HepG2 (cell line): ENCODE data around the gene GUSB. TPM values are rescaled to one million over a fixed set of nuclear protein-coding genes. Genes with fewer than 3 reads are reported as not detected.

ENCODE experiments used
- ATAC-seq: fragments of 200-7000 bp; cut with Tn5 transposase; 3 replicates; pipeline ENCODE4 v1.9.1; 2020; ENCODE audit warnings: mild to moderate bottlenecking, moderate library complexity
- BruUV-seq: library from RNA; stranded (reverse); fragments of 400-500 nt; replicated peaks from 2 replicates; lab custom pipeline; 2021; lab: Mats Ljungman, UMichigan
- CTCF ChIA-PET: fragments of 300-600 bp; formaldehyde crosslinking; extraction: SDS; loops from one replicate; lab custom pipeline; 2021; ENCODE audit warnings: low total read pairs, inconsistent platforms, low intra/inter-chr PET ratio; lab: Yijun Ruan, JAX
- POLR2A ChIA-PET: fragments of 350-600 bp; sonication (Branson Sonifier 250); formaldehyde crosslinking; loops from one replicate; lab custom pipeline; 2020; ENCODE audit warnings: antibody characterized with exemption, inconsistent platforms; lab: Yijun Ruan, JAX
- DNase-seq: peaks from one replicate; pipeline ENCODE4 v3.0.0-alpha.2; 2015; ENCODE audit warnings: low spot score
- FAIRE-seq: peaks from 3 replicates; lab custom pipeline; 2011; peaks lifted over from hg19 to GRCh38; lab: Jason Lieb, UNC
- H2AFZ ChIP-seq: one replicate; pipeline ENCODE4 v1.6.1; 2011; ENCODE audit warnings: low read length, inconsistent platforms
- H3K27ac ChIP-seq: fragments of 300-600 bp; 3 replicates; pipeline ENCODE4 v1.8.0; 2011; ENCODE audit warnings: mixed run types, mild to moderate bottlenecking, mixed read lengths, low read length, inconsistent platforms; ENCODE audit not compliant: insufficient read depth; ENCODE audit errors: extremely low read length
- H3K27me3 ChIP-seq, 2 experiments: fragments of 200-600 bp in 1 of 2; 2 replicates in 1 of 2; 3 replicates in 1 of 2; pipeline versions ENCODE4 v1.6.0 to v1.8.0; 2011; ENCODE audit warnings: low read length in 2 of 2, mild to moderate bottlenecking in 2 of 2, moderate library complexity in 2 of 2, inconsistent platforms in 1 of 2; ENCODE audit not compliant: insufficient read depth in 2 of 2, control insufficient read depth in 1 of 2
- H3K36me3 ChIP-seq, 2 experiments: fragments of 200-600 bp in 1 of 2; replicated peaks in 1 of 2; 2 replicates in 1 of 2; 3 replicates in 1 of 2; pipeline versions ENCODE4 v1.5.1 to v1.8.0; 2011; ENCODE audit warnings: low read length in 2 of 2, inconsistent platforms in 1 of 2; ENCODE audit not compliant: insufficient read depth in 2 of 2, control insufficient read depth in 1 of 2
- H3K4me1 ChIP-seq: 2 replicates; pipeline ENCODE4 v1.5.1; 2012; ENCODE audit warnings: low read length, inconsistent platforms; ENCODE audit not compliant: insufficient read depth
- H3K4me2 ChIP-seq: 2 replicates; pipeline ENCODE4 v1.6.0; 2011; ENCODE audit warnings: low read depth, low read length, inconsistent platforms
- H3K4me3 ChIP-seq, 3 experiments: fragments of 200-600 bp in 1 of 3; sonication (generic), shearing (Covaris generic) in 1 of 3; replicated peaks in 1 of 3; 2 replicates each; pipeline ENCODE4 v1.5.1; 2011 to 2016; ENCODE audit warnings: low read length in 3 of 3, inconsistent platforms in 2 of 3, low read depth in 2 of 3, mild to moderate bottlenecking in 2 of 3, control low read depth in 1 of 3, mixed read lengths in 1 of 3; ENCODE audit not compliant: insufficient read depth in 1 of 3
- H3K79me2 ChIP-seq: one replicate; pipeline ENCODE4 v1.6.1; 2011; ENCODE audit warnings: low read length, inconsistent platforms; ENCODE audit not compliant: insufficient read depth
- H3K9ac ChIP-seq: 2 replicates; pipeline ENCODE4 v1.6.0; 2011; ENCODE audit warnings: mild to moderate bottlenecking, low read depth, low read length, inconsistent platforms; ENCODE audit not compliant: insufficient read depth
- H3K9me3 ChIP-seq: 2 replicates; pipeline ENCODE4 v1.5.1; 2012; ENCODE audit warnings: mild to moderate bottlenecking, low read length
- H4K20me1 ChIP-seq: 2 replicates; pipeline ENCODE4 v1.6.0; 2011; ENCODE audit warnings: inconsistent platforms, mild to moderate bottlenecking, low read length, moderate library complexity; ENCODE audit not compliant: insufficient read depth
- AGO1 ChIP-seq: fragments of 200-400 bp; formaldehyde crosslinking; IDR thresholded peaks from 2 replicates; pipeline ENCODE4 v1.6.1; 2017; ENCODE audit warnings: mild to moderate bottlenecking, low read depth, low read length, moderate library complexity; ENCODE audit not compliant: poor library complexity, severe bottlenecking
- FOXM1 ChIP-seq: sonication (generic); formaldehyde crosslinking; IDR thresholded peaks from 2 replicates; pipeline ENCODE4 v1.5.0; 2020; ENCODE audit warnings: missing genetic modification reagents
- KDM1A ChIP-seq: IDR thresholded peaks from 2 replicates; pipeline ENCODE4 v1.6.1; 2016; ENCODE audit warnings: missing compliant biosample characterization
- NR2C2 ChIP-seq: sonication (generic); formaldehyde crosslinking; IDR thresholded peaks from 2 replicates; pipeline ENCODE4 v1.4.0; 2020; ENCODE audit warnings: missing genetic modification reagents, mild to moderate bottlenecking, moderate library complexity, borderline replicate concordance
- PHF21A ChIP-seq: sonication (generic); formaldehyde crosslinking; IDR thresholded peaks from 2 replicates; pipeline ENCODE4 v1.5.0; 2020; ENCODE audit warnings: mild to moderate bottlenecking, missing genetic modification reagents
- RAD51 ChIP-seq: fragments of 450-650 bp; IDR thresholded peaks from 2 replicates; pipeline ENCODE4 v1.6.1; 2016; ENCODE audit warnings: borderline replicate concordance
- RBM39 ChIP-seq: fragments of 200-400 bp; formaldehyde crosslinking; IDR thresholded peaks from one replicate; pipeline ENCODE4 v1.6.1; 2018; ENCODE audit warnings: antibody characterized with exemption, mild to moderate bottlenecking, low read depth, low read length; ENCODE audit not compliant: poor library complexity, severe bottlenecking
- SP4 ChIP-seq: sonication (generic); formaldehyde crosslinking; IDR thresholded peaks from 2 replicates; pipeline ENCODE4 v1.8.1; 2023; ENCODE audit warnings: mild to moderate bottlenecking, missing genetic modification reagents
- TBX3 ChIP-seq: fragments of 450-650 bp; IDR thresholded peaks from 2 replicates; pipeline ENCODE4 v1.6.1; 2017; ENCODE audit warnings: antibody characterized with exemption, mild to moderate bottlenecking, inconsistent platforms, borderline replicate concordance
- ZNF17 ChIP-seq: sonication (generic); formaldehyde crosslinking; IDR thresholded peaks from 2 replicates; pipeline ENCODE4 v1.5.0; 2020; ENCODE audit warnings: mild to moderate bottlenecking, missing genetic modification reagents
- ZNF34 ChIP-seq: sonication (generic); formaldehyde crosslinking; IDR thresholded peaks from 2 replicates; pipeline ENCODE4 v1.4.0; 2020; ENCODE audit warnings: mild to moderate bottlenecking, missing genetic modification reagents, borderline replicate concordance
- ZNF550 ChIP-seq: sonication (generic); formaldehyde crosslinking; IDR thresholded peaks from 2 replicates; pipeline ENCODE4 v1.4.0; 2020; ENCODE audit warnings: mild to moderate bottlenecking, missing genetic modification reagents, borderline replicate concordance
- ZNF570 ChIP-seq: sonication (generic); formaldehyde crosslinking; IDR thresholded peaks from 2 replicates; pipeline ENCODE4 v1.4.0; 2020; ENCODE audit warnings: mild to moderate bottlenecking, missing genetic modification reagents, borderline replicate concordance
- WGBS: methylation state at CpG from one replicate; pipeline ENCODE4 v1.1.6; 2017; ENCODE audit warnings: low lambda C conversion rate; 5-methylcytosine and 5-hydroxymethylcytosine counted together
- in situ Hi-C: cut with HindIII; loops from 2 replicates; pipeline ENCODE4 v1.10.0; 2017; ENCODE audit warnings: low pct_unique_long_range_greater_than_20kb; ENCODE audit not compliant: extremely low pct_ligation_motif_present
- intact Hi-C: fragments of 100-400 bp; cut with micrococcal nuclease; formaldehyde crosslinking; loops from one replicate; pipeline ENCODE4 v1.10.0; 2022; ENCODE audit not compliant: unreplicated experiment
- polyA plus RNA-seq, 8 experiments: library from polyadenylated mRNA; depleted of rRNA in 3 of 8; stranded (reverse) in 7 of 8; unstranded in 1 of 8; fragments of >200 nt; fragmentation: Illumina TruSeq in 4 of 8; extraction: Trizol in 4 of 8; gene quantifications; 2 replicates each; pipeline versions ENCODE4 v1.2.1 to v1.2.3, GENCODE V29; 2011 to 2016; ENCODE audit warnings: low read depth in 4 of 8, missing spikeins in 1 of 8, mixed read lengths in 1 of 8; ENCODE audit not compliant: insufficient read depth in 1 of 8
- total RNA-seq, 5 experiments: library from RNA; depleted of rRNA; stranded (reverse); fragments of >200 nt; fragmentation: Illumina TruSeq; extraction: Trizol; gene quantifications; 2 replicates each; pipeline ENCODE4 v1.2.3, GENCODE V29; 2016; ENCODE audit warnings: low read depth in 1 of 5
- TF ChIP-seq, protein P1 (sequence below): IDR thresholded peaks from 2 replicates; pipeline ENCODE4 v1.6.1; 2016; ENCODE audit warnings: missing compliant biosample characterization, missing genetic modification reagents, borderline replicate concordance
- TF ChIP-seq, protein P2 (sequence below): sonication (generic); formaldehyde crosslinking; IDR thresholded peaks from 2 replicates; pipeline ENCODE4 v1.5.0; 2020; ENCODE audit warnings: mild to moderate bottlenecking, missing genetic modification reagents
- TF ChIP-seq, protein P3 (sequence below): sonication (generic); formaldehyde crosslinking; IDR thresholded peaks from 2 replicates; pipeline ENCODE4 v1.4.0; 2020; ENCODE audit warnings: missing genetic modification reagents

Gene GUSB
- total and polyA plus RNA-seq, 2 of the 13 experiments (the other 11 are each of a cell fraction or from before 2014, with no cell fraction given): 18.8 to 60.0 TPM

DNA sequence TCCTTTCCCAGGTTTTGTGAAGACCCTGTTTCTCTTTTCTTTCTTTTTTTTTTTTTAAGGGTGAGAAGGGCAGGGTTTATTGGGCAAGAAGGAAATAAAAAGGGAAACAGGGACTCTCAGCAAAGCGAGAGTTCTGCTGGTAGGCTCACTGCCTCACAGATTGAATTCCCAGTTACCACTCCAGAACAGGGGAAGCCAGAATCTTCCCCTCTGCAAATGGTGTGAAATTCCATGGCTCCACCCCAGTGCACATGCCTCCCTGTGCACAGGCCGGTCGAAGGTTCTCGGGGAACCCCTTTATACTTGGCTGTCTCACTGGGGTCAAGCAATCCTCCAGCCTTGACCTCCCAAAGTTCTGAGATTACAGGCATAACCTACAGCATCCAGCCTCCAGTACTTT, 10.5 kb upstream of the GUSB start:
- H3K36me3 ChIP-seq: no peaks in the 10 kb centered on the region
- no peak overlapping the region for H3K27ac ChIP-seq
- H3K4me3 ChIP-seq: no peak overlapping the region
- no peak for ATAC-seq
- H3K79me2 ChIP-seq: no peaks in the 10 kb centered on the region
- FAIRE-seq: no peak
- ChIA-PET CTCF (no interaction called here), POLR2A (no interaction called here)
- intact Hi-C loops: no loop called here
- H4K20me1 ChIP-seq: no peaks in the 10 kb centered on the region
- no peak overlapping the region for H3K4me2 ChIP-seq
- BruUV-seq: no TSS peak
- peaks cover 23% of the 10 kb centered on the region for H3K4me1 ChIP-seq
- in situ Hi-C loops: no loop called here
- no peak overlapping the region for H3K9ac ChIP-seq
- WGBS: 54% methylated on average over 2 of the region's 4 CpGs
- DNase-seq: no peak
- H2AFZ ChIP-seq: no peak overlapping the region
- no peaks in the 10 kb centered on the region for H3K9me3 ChIP-seq
- no peaks in the 10 kb centered on the region; a peak in 1 of 5 replicates for H3K27me3 ChIP-seq
- no peak for TF ChIP-seq RBM39
- no peak for TF ChIP-seq RAD51
- no peak for TF ChIP-seq TBX3
- TF ChIP-seq ZNF550 (CRISPR knock-in tag): no peak
- no peak for TF ChIP-seq PHF21A (CRISPR knock-in tag)
- TF ChIP-seq FOXM1: no peak
- no peak for TF ChIP-seq AGO1
- no peak for TF ChIP-seq SP4 (CRISPR knock-in tag)
- TF ChIP-seq, protein P1, sequence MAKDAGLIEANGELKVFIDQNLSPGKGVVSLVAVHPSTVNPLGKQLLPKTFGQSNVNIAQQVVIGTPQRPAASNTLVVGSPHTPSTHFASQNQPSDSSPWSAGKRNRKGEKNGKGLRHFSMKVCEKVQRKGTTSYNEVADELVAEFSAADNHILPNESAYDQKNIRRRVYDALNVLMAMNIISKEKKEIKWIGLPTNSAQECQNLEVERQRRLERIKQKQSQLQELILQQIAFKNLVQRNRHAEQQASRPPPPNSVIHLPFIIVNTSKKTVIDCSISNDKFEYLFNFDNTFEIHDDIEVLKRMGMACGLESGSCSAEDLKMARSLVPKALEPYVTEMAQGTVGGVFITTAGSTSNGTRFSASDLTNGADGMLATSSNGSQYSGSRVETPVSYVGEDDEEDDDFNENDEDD (CRISPR knock-in tag): no peak
- TF ChIP-seq ZNF570: no peak
- TF ChIP-seq NR2C2 (CRISPR knock-in tag): no peak
- no peak for TF ChIP-seq ZNF34 (CRISPR knock-in tag)
- no peak for TF ChIP-seq ZNF17 (CRISPR knock-in tag)
- TF ChIP-seq, protein P2, sequence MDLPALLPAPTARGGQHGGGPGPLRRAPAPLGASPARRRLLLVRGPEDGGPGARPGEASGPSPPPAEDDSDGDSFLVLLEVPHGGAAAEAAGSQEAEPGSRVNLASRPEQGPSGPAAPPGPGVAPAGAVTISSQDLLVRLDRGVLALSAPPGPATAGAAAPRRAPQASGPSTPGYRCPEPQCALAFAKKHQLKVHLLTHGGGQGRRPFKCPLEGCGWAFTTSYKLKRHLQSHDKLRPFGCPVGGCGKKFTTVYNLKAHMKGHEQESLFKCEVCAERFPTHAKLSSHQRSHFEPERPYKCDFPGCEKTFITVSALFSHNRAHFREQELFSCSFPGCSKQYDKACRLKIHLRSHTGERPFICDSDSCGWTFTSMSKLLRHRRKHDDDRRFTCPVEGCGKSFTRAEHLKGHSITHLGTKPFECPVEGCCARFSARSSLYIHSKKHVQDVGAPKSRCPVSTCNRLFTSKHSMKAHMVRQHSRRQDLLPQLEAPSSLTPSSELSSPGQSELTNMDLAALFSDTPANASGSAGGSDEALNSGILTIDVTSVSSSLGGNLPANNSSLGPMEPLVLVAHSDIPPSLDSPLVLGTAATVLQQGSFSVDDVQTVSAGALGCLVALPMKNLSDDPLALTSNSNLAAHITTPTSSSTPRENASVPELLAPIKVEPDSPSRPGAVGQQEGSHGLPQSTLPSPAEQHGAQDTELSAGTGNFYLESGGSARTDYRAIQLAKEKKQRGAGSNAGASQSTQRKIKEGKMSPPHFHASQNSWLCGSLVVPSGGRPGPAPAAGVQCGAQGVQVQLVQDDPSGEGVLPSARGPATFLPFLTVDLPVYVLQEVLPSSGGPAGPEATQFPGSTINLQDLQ (CRISPR knock-in tag): no peak
- TF ChIP-seq KDM1A: no peak
- TF ChIP-seq, protein P3, sequence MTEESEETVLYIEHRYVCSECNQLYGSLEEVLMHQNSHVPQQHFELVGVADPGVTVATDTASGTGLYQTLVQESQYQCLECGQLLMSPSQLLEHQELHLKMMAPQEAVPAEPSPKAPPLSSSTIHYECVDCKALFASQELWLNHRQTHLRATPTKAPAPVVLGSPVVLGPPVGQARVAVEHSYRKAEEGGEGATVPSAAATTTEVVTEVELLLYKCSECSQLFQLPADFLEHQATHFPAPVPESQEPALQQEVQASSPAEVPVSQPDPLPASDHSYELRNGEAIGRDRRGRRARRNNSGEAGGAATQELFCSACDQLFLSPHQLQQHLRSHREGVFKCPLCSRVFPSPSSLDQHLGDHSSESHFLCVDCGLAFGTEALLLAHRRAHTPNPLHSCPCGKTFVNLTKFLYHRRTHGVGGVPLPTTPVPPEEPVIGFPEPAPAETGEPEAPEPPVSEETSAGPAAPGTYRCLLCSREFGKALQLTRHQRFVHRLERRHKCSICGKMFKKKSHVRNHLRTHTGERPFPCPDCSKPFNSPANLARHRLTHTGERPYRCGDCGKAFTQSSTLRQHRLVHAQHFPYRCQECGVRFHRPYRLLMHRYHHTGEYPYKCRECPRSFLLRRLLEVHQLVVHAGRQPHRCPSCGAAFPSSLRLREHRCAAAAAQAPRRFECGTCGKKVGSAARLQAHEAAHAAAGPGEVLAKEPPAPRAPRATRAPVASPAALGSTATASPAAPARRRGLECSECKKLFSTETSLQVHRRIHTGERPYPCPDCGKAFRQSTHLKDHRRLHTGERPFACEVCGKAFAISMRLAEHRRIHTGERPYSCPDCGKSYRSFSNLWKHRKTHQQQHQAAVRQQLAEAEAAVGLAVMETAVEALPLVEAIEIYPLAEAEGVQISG (CRISPR knock-in tag): no peak
